ENCODE data around the gene PADI2.
A peak's percentile ranks its signal among the peaks of the same experiment; 100 is the strongest.

Gene PADI2

DNA sequence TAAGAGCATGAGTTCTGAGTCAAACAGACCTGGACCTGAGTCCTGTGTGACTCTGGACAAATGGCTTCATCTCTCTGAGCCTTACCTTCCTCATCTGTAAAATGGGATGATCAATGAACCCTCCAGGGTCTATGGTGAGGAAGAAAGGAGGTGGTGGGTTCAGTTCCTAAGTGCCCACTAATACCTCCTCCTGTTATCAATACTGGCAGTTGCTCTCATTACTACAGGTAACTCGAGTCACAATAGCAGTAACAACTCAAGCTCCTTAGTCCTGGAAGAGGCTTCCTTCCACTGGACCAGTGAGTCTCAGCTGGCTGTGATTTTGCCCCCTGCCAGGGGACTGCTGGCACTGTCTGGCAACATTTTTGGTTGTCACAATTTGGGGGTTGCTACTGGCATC is 2.6 kb downstream of the PADI2 start:
- peak in 1 of 56 donors; percentile 16 for DNase-seq

- peak in 28 of 56 donors; percentile 13 to 78 (median 42) for DNase-seq
Measured at GRCh38 chr1:17113963-17114362, 5.3 kb downstream of the PADI2 start.

GRCh38 chr1:17112496-17113236 is 6.6 kb downstream of the PADI2 start:
- DNase-seq = no peak

- DNase-seq = no peak
Measured at GRCh38 chr1:17112076-17112475, 7.2 kb downstream of the PADI2 start.

DNA sequence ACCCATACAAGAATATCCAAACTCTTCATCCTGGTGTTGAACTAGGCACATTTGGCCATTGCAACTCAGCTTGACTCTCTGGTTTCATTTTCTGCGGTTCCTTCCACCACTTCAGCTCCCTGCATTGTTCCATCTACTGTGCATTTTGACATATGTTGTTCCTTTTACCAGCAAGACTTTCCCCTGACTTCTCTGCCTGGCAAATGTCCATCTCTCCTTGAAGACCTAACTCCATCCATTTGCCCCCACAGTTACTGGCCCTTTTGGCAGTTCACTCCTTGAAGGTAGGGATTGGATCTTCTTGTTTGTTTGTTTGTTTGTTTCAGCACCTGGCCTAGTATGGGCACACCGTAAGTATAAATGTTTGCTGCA is 8.7 kb downstream of the PADI2 start:
- no peak for DNase-seq

GRCh38 chr1:17109892-17110554 is 9.2 kb downstream of the PADI2 start:
- DNase-seq = peak in 51 of 56 donors; percentile 13 to 91 (median 71)

DNA sequence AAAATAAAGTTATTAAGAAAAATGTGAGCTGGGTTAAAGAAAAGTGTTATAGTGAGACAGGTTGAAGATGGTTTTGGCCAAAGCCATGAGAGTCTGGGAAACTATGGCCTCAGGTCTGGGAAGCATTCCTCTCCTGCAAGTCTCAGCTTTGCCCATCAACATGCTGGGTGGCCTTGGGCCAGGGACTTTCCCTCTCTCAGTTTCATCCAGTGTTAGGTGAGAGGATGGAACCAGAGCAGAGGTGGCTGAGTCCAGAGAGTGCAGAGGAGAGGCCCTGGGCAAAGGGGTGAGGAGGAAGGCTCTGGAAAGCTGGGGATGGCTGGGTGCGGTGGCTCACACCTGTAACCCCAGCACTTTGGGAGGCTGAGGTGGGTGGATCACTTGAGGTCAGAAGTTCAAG is 10.5 kb downstream of the PADI2 start:
- DNase-seq = no peak

DNA sequence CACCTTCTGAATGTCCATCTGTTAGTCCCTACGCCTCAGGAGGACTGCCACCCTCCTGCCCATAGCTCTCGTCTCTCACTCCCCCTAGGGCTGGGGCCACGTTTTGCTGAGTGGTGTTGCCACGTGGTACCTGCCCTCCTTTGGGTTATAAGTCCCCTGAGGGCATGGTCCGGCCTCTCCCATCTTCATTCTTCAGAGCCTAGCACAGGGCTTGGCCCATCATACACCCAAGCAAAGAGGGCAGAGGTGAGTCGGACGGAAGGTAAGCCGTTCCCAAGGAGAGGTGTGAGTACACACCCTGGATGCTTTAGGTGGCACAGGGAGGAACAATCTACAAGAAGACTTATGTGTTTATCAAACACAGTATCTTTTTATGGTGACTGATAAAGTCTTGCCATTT is 10.9 kb downstream of the PADI2 start:
- no peak for DNase-seq

DNA sequence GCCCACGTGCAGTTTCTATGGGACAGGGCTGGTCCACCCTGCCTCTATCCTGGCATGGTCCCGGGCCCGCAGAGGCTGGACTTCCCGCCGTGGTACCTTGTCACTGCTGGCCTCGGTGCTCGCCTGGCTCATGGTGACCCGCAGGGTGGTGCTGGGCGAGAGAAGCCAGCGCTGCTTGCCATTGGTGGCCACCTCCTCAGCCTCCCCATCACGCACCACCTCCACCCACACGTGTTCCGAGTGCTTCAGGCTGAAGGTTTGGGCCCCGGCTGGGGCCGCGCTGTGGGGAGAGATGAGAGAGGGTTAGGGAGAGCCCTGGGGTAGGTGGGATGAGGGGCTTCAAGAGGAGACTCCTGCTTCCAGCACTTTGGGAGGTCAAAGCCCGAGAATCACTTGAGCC is 14.5 kb downstream of the PADI2 start:
- no peak for DNase-seq

DNA sequence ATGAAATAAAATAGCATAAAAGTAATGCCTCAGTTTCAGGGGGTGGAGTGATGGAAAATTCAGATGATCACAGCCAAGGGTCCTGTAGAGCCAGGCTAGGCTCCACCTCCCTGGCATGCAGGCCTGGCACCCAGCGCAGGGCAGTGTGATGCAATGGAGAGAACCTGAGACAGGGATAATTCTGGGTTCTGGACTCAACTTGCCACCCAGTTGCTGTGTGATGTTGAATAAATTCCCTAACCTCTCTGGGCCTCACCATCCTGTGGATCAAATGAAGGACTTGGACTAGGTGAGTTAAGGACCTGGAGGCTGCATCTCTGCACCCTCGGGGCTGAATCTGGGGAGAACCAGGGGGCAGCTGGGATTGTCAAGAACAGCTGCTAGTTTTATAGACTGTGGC is 17.0 kb downstream of the PADI2 start:
- DNase-seq = no peak

DNA sequence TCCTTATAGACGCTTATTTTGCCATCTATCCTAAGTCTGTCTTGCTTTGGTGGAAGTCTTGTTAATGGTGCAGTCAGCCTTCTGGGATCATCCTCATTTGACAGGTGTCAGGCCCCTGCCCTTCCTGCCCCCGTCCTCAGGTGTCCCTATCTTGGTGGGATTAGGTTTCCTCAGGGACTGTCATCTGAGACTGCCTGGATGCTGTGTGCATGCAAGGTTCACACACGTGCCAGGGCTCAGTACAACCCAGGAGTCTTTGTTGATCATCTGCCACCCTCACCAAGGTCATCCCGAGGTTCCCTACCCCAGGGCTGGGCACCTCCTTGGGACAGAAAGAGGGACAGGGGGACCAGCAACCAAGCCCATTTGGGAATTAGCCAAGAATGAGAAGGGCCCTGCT is 18.0 kb downstream of the PADI2 start:
- no peak for DNase-seq

GRCh38 chr1:17099616-17100340 is 19.5 kb downstream of the PADI2 start:
- DNase-seq = no peak

DNA sequence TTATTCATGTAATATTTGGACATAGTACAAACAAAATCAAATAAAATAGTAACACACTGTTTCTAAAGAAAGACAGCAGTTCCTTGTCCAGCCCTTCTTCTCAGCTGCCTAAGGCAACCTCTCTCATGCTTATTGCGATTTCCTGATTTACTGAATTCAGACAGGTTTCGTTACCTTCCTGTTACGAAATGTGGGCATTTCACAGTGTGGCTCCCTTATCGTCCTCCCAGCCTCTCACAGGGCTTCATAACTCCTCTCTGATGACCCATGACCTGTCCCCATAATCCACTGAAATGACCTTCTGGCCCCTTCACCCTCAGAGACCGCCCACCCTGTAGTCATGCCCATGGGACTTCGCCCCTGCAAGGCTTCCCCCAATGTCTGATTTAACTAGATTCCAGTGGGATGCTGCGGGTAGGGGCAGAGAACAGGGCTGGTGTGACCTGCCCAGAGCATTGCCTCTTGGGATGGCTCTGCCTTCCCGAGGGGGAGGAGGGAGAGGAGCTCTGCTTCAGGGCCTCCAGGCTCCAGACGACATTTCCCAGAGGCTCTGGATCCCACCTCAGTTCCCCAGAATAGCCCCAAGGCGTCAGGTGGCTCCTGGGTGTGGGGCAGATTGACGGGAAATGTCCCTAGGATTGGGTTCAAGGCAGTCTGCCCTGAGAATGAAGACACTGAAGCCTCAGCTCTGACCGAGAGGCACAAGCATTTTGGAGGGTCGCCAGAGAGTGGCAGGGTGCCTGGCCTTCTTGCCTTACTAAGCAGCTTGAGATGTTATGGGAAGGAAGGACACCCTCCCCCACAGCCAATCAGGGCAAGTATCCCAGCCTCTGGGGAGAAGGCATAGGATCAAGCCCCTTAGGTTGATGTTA is 20.6 kb downstream of the PADI2 start:
- DNase-seq = peak in 39 of 56 donors; percentile 16 to 78 (median 46)

- no peak for DNase-seq
Measured at GRCh38 chr1:17097787-17098186, 21.5 kb downstream of the PADI2 start.

GRCh38 chr1:17097147-17097546 is 22.1 kb downstream of the PADI2 start:
- no peak for DNase-seq

DNA sequence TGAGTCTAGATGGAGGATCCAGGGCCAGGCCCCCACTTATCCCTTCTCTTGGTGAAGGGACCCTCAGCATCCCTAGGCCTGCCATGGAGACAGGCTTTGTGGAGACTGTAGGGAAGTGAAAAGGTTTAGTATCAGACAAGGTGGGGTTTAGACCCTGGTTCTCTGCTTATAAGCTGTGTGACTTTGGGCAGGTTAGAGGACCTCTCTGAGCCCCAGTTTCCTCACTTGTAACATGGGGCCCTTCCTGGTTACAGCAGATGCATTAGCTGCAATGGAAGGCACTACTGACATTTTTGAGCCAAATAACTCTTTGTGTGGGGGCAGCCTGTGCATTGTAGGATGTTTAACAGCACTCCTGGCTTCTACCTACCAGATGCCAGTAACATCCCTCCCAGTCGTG is 22.7 kb downstream of the PADI2 start:
- no peak for DNase-seq

DNA sequence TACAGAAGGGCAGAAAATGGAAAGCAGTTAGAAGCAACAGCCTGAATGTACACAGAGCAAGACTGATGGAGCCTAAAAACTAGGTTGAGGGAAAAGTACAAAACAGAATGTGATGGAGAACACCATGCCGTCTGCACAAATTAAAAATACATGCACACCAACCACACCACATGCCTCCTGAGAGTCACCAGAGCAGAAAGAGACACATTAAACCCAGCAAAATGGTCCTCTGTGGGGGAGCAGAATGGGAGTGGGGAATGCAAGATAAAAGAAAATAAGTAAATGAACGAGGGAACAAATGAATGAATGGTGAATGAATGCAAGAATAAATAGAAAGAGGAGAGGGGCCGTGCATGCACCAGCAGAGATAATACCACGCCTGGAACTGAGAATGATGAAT is 24.1 kb downstream of the PADI2 start:
- no peak for DNase-seq

DNA sequence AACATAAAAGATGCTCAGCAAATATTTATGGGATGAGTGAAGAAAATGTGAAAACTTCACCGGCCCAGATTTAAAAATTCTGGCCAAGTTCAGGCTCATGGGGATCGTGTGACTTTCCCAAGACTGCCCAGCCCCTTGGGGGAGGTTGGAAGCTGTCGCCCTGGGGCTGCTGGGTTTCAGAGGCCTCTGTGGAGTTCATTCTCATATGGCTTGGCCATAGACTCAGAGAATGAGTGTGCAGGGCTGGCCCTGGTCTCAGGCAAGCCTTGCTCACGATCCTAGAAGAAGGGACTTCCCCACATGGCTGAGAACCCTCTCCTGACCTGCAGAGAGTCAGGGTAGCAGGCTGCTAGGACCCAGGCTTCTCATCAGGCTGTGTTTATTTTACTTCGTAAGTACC is 24.6 kb downstream of the PADI2 start:
- DNase-seq = no peak

DNA sequence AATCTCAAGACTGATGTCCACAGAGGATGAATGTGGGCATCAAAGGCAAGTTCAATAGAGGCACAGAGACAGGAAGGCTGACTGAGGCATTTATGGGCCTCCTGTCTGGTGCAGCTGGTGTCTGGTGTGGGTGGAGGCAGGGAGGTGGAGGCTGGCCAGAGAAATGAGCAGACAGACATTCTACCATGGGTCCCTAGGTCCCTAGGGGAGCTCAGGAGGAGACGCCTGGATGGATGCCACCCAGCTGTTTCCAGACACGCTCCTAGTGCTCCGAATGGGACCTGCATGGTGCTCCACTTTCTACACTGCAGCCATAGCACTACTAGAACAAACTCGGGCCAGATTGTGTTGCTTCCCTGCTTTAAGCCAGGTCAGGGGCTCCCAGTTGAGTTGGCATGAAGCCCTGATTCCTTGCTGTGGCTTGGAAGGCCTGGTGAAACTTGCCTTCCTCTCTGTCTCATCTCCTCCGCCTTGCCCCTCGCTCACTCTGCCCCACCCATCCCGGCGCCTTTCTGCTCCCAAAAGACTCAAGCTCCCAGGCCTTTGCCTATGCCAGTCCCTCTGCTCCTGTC is 25.3 kb downstream of the PADI2 start:
- no peak for DNase-seq

- DNase-seq = no peak
Measured at GRCh38 chr1:17091252-17091651, 28.0 kb downstream of the PADI2 start.

- peak in 55 of 56 donors; percentile 41 to 94 (median 80) for DNase-seq
Measured at GRCh38 chr1:17089506-17089905, 29.7 kb downstream of the PADI2 start.

All from amygdala (tissue), 56 donors.